ENCODE measurements around the gene ATG16L2. TPM values are rescaled to one million over a fixed set of nuclear protein-coding genes. Genes with fewer than 3 reads are reported as not detected.
A peak's percentile ranks its signal among the peaks of the same experiment; 100 is the strongest.

Gene ATG16L2
- total RNA-seq, 4 donors from 2014 or later: 8.3 to 27.9 (median 16.5) TPM

DNA sequence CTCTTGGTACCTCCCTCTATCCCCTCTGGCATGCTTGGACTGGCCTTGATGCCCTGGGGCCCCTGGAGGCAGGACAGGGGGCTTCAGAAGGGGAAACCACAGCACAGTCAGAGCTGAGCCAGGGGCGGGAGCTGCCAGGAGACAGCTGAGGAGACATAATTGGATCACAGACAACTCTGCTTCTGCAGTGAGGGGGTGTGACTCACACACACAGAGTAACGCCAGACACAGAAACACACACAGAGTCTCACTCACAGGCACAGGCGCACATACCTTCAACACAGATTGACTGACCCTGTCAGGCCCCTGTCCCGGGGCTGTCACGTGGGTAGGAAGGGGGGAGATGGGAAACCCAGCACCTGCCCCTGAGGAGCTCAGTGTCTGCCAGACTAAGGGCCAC is 40.9 kb upstream of the ATG16L2 start:
- peaks cover 0 to 43% (median 3%) of the 10 kb centered on the region in 3 donors for H3K4me1 ChIP-seq
- no peak overlapping the region for H3K4me3 ChIP-seq
- H3K27ac ChIP-seq: peak overlapping the region in 1 of 4 donors; percentile 25
- no peak for TF ChIP-seq POLR2AphosphoS5 (IDR thresholded peaks at IDR 0.05)
- TF ChIP-seq, protein P1, sequence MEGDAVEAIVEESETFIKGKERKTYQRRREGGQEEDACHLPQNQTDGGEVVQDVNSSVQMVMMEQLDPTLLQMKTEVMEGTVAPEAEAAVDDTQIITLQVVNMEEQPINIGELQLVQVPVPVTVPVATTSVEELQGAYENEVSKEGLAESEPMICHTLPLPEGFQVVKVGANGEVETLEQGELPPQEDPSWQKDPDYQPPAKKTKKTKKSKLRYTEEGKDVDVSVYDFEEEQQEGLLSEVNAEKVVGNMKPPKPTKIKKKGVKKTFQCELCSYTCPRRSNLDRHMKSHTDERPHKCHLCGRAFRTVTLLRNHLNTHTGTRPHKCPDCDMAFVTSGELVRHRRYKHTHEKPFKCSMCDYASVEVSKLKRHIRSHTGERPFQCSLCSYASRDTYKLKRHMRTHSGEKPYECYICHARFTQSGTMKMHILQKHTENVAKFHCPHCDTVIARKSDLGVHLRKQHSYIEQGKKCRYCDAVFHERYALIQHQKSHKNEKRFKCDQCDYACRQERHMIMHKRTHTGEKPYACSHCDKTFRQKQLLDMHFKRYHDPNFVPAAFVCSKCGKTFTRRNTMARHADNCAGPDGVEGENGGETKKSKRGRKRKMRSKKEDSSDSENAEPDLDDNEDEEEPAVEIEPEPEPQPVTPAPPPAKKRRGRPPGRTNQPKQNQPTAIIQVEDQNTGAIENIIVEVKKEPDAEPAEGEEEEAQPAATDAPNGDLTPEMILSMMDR (IDR thresholded peaks at IDR 0.05): no peak
- TF ChIP-seq POLR2A (IDR thresholded peaks at IDR 0.05): no peak
- no peak for TF ChIP-seq EP300 (IDR thresholded peaks at IDR 0.05)
- no peaks in the 10 kb centered on the region for H3K27me3 ChIP-seq
- peak; percentile 86 for ATAC-seq
- H3K9me3 ChIP-seq: no peaks in the 10 kb centered on the region
- H3K36me3 ChIP-seq: peaks cover 0 to 15% of the 10 kb centered on the region in 2 donors
- WGBS, 2 donors (ENCODE audit: low coverage in 1 of 2): 20 to 24% methylated on average over 1 to 3 of the region's 5 CpGs

DNA sequence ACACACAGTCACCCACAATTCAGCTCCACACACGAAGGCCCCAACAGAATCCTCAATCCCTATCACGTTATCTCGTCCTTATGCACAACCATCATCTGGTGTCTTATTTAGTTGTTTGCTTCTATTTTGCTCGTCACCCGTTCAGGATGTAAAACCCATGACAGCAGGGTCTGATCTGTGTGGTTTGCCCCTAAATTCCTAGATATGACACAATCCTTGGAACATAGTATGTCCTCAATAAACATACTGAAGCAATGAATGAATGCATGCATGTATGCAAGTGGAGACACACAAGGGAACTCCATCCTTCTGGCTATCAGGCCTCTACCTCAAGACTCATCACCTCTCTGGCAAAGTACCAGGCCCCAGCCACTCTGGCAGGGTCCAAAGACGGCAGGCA is 40.5 kb upstream of the ATG16L2 start:
- H3K4me1 ChIP-seq: peaks cover 0 to 47% (median 3%) of the 10 kb centered on the region in 3 donors
- ATAC-seq: no peak
- peaks cover 0 to 15% of the 10 kb centered on the region in 2 donors for H3K36me3 ChIP-seq
- H3K27ac ChIP-seq: no peak overlapping the region
- H3K27me3 ChIP-seq: no peaks in the 10 kb centered on the region
- TF ChIP-seq, protein P1 (IDR thresholded peaks at IDR 0.05): no peak
- TF ChIP-seq POLR2AphosphoS5 (IDR thresholded peaks at IDR 0.05) (no peak), EP300 (IDR thresholded peaks at IDR 0.05) (no peak), POLR2A (IDR thresholded peaks at IDR 0.05) (no peak)
- no peaks in the 10 kb centered on the region for H3K9me3 ChIP-seq
- no peak overlapping the region for H3K4me3 ChIP-seq
- 43 to 77% methylated on average over 5 to 6 of the region's 6 CpGs for WGBS, 2 donors (ENCODE audit: low coverage in 1 of 2)

DNA sequence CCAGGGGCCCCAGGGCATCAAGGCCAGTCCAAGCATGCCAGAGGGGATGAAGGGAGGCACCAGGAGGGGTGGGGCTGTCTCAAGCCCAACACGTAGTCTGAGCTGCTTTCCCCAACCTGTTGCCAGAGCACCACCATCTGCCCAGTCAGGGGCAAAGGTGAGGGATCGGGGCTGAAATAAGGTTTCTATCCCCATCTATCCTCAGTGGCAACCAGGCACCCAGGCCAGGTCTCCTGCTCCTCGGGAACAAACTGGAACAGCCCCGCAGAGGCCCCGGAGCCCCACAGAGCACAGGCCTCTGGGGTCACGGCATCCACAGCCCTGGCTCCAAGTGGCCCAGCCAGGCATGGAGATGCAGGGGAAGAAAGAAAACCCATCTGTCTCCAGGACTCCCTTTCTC is 39.7 kb upstream of the ATG16L2 start:
- Histone ChIP-seq H3K9me3 (no peaks in the 10 kb centered on the region), H3K4me3 (no peak overlapping the region), H3K4me1 (peaks cover 0 to 55% (median 3%) of the 10 kb centered on the region in 3 donors), H3K36me3 (peaks cover 0 to 15% of the 10 kb centered on the region in 2 donors), H3K27me3 (no peaks in the 10 kb centered on the region), H3K27ac (no peak overlapping the region)
- ATAC-seq: no peak
- no peak for TF ChIP-seq POLR2AphosphoS5 (IDR thresholded peaks at IDR 0.05)
- TF ChIP-seq POLR2A (IDR thresholded peaks at IDR 0.05): no peak
- no peak for TF ChIP-seq EP300 (IDR thresholded peaks at IDR 0.05)
- TF ChIP-seq, protein P1 (IDR thresholded peaks at IDR 0.05): no peak
- WGBS, 2 donors (ENCODE audit: low coverage in 1 of 2): 100% methylated on average over 2 of the region's 6 CpGs; no CpG with 5 or more reads in 1 of the 2 donors

DNA sequence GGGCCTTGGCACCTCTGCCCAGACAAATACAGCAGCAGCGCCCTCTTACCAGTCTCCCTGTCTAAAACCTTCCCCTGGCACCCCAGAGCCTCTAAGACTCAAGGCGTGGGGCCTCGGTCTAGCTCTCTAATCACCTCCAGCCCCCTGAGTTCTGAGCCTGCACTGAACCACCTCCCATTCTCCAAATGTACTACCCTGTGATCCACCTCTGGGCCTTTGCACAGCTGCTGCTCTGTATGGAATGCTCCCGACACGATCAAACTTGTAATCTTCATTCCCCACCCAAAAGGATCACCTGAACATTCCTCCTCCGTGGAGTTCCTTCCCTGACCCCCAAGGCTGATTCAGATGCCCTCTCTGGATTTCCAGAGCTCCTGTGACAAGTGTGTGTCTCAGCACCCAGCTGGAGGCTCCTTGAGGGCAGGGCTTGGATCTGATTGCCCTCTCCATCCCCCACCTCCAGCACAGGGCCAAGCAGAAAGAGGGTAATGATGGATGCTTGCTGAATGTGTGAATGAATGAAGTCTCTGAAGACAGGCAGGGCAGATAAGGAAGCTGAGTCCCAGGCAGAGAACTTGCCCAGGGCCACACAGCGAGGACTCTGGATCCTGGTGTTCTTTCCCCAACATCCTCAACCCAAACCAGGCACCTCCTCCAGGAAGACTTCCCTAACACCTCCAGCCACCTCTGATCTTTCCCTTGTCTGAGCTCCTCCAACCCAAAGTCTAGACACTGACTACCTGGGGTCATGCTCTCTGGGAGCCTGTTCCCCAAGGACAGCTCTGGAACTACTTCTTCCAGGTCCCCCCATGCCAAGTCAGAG is 38.7 kb upstream of the ATG16L2 start:
- no peak overlapping the region for H3K4me3 ChIP-seq

More for the DNA sequence above, 38.7 kb upstream of the ATG16L2 start:
- Histone ChIP-seq H3K27ac (no peak overlapping the region), H3K27me3 (no peaks in the 10 kb centered on the region), H3K4me1 (peaks cover 0 to 65% (median 10%) of the 10 kb centered on the region in 3 donors), H3K9me3 (no peaks in the 10 kb centered on the region), H3K36me3 (peaks cover 0 to 15% of the 10 kb centered on the region in 2 donors)
- WGBS, 2 donors (ENCODE audit: low coverage in 1 of 2): 82 to 100% methylated on average over 3 of the region's 7 CpGs
- TF ChIP-seq POLR2A (IDR thresholded peaks at IDR 0.05) (no peak), EP300 (IDR thresholded peaks at IDR 0.05) (no peak), POLR2AphosphoS5 (IDR thresholded peaks at IDR 0.05) (no peak)
- TF ChIP-seq, protein P1 (IDR thresholded peaks at IDR 0.05): no peak
- no peak for ATAC-seq
